ENCODE measurements around the gene TNRC18.

Gene TNRC18

DNA sequence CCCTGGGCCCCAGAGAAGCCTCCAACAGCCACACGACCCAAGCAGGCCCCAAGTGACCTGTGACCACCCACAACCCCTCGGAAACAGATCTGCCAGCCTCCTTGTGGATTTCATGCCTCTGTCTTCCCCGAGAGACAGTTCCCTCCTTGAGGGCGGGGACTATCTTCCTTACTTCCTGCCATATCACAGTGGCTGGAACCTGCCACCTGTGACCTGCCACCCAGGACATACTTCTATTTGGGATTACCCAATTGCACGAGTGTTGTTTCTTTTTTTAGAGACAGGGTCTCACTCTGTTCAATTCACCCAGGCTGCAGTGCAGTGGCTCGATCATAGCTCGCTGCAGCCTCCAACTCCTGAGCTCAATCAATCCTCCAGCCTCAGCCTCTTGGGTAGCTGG, 25.9 kb downstream of the TNRC18 start:
- no peak for TF ChIP-seq OSR1 (CRISPR knock-in tag; IDR thresholded peaks at IDR 0.05)
- no peak for TF ChIP-seq ZC3H10 (CRISPR knock-in tag; IDR thresholded peaks at IDR 0.05)
- no peak for TF ChIP-seq ZNF565 (CRISPR knock-in tag; conservative IDR thresholded peaks at IDR 0.05; ENCODE audit: low read depth)
- no peak for TF ChIP-seq SNAI2 (CRISPR knock-in tag; IDR thresholded peaks at IDR 0.05)
- TF ChIP-seq CSDC2 (CRISPR knock-in tag; IDR thresholded peaks at IDR 0.05): no peak
- no peak for TF ChIP-seq ARNTL (CRISPR knock-in tag; IDR thresholded peaks at IDR 0.05; ENCODE audit: borderline replicate concordance, low read depth)
- no peak for TF ChIP-seq ESRRG (CRISPR knock-in tag; IDR thresholded peaks at IDR 0.05)
- no peak for TF ChIP-seq PPARA (CRISPR knock-in tag; IDR thresholded peaks at IDR 0.05; ENCODE audit: borderline replicate concordance)
- TF ChIP-seq TSHZ2 (CRISPR knock-in tag; IDR thresholded peaks at IDR 0.05): no peak
- TF ChIP-seq BACH2 (CRISPR knock-in tag; IDR thresholded peaks at IDR 0.05; ENCODE audit: borderline replicate concordance): no peak
- no peak for TF ChIP-seq ZFP30 (CRISPR knock-in tag; IDR thresholded peaks at IDR 0.05)
- no peak for TF ChIP-seq ISL1 (CRISPR knock-in tag; IDR thresholded peaks at IDR 0.05)
- TF ChIP-seq PATZ1 (CRISPR knock-in tag; IDR thresholded peaks at IDR 0.05; ENCODE audit: borderline replicate concordance): no peak
- TF ChIP-seq GLIS3 (CRISPR knock-in tag; IDR thresholded peaks at IDR 0.05): no peak
- TF ChIP-seq RARB (CRISPR knock-in tag; IDR thresholded peaks at IDR 0.05): no peak
- TF ChIP-seq, protein P1, sequence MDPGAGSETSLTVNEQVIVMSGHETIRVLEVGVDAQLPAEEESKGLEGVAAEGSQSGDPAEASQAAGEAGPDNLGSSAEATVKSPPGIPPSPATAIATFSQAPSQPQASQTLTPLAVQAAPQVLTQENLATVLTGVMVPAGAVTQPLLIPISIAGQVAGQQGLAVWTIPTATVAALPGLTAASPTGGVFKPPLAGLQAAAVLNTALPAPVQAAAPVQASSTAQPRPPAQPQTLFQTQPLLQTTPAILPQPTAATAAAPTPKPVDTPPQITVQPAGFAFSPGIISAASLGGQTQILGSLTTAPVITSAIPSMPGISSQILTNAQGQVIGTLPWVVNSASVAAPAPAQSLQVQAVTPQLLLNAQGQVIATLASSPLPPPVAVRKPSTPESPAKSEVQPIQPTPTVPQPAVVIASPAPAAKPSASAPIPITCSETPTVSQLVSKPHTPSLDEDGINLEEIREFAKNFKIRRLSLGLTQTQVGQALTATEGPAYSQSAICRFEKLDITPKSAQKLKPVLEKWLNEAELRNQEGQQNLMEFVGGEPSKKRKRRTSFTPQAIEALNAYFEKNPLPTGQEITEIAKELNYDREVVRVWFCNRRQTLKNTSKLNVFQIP (CRISPR knock-in tag; IDR thresholded peaks at IDR 0.05; ENCODE audit: borderline replicate concordance, low read depth): no peak
- no peak for TF ChIP-seq ZNF70 (CRISPR knock-in tag; IDR thresholded peaks at IDR 0.05)
- TF ChIP-seq TOX (CRISPR knock-in tag; IDR thresholded peaks at IDR 0.05; ENCODE audit: borderline replicate concordance): no peak
- TF ChIP-seq, protein P2, sequence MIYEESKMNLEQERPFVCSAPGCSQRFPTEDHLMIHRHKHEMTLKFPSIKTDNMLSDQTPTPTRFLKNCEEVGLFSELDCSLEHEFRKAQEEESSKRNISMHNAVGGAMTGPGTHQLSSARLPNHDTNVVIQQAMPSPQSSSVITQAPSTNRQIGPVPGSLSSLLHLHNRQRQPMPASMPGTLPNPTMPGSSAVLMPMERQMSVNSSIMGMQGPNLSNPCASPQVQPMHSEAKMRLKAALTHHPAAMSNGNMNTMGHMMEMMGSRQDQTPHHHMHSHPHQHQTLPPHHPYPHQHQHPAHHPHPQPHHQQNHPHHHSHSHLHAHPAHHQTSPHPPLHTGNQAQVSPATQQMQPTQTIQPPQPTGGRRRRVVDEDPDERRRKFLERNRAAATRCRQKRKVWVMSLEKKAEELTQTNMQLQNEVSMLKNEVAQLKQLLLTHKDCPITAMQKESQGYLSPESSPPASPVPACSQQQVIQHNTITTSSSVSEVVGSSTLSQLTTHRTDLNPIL (CRISPR knock-in tag; IDR thresholded peaks at IDR 0.05; ENCODE audit: low read depth): no peak
- no peak for TF ChIP-seq TCF4 (CRISPR knock-in tag; IDR thresholded peaks at IDR 0.05; ENCODE audit: borderline replicate concordance)
- no peak for ATAC-seq

DNA sequence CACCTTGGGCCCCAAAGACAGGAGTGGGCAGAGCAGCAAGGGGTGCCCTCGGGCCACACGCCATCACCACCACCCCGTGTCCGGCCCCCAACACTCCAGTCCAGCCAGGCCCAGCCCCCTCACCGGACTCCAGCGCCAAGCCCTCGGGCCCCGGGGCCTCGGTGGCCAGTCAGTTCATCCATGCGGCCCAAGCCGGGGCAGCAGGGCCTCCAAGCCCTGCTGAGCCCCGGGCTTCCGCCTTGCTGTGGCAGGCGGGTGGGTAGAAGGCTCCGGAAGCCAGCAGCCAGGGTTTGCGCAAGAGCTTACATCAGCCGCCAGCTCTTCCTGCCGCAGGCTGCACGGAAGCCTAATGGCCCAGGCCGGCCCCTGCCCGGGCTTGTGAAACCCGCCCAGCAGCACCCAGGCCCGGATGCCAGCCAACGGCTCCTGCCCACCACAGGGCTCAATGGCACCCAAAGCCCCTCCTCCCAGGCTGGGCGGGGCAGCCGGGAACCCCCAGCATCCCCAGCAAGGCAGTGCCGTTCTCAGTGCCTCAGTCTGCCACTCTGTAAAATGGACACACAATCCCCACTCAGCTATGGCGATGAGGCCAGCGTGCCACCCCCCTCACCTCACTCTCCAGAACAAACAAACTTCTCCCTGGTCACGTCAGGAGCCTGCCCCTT, 26.5 kb downstream of the TNRC18 start:
- ATAC-seq: peak; percentile 9
- no peak for TF ChIP-seq ARNTL (CRISPR knock-in tag; IDR thresholded peaks at IDR 0.05; ENCODE audit: borderline replicate concordance, low read depth)
- TF ChIP-seq ZC3H10 (CRISPR knock-in tag; IDR thresholded peaks at IDR 0.05): no peak
- no peak for TF ChIP-seq PPARA (CRISPR knock-in tag; IDR thresholded peaks at IDR 0.05; ENCODE audit: borderline replicate concordance)
- TF ChIP-seq, protein P1 (CRISPR knock-in tag; IDR thresholded peaks at IDR 0.05; ENCODE audit: borderline replicate concordance, low read depth): no peak
- no peak for TF ChIP-seq OSR1 (CRISPR knock-in tag; IDR thresholded peaks at IDR 0.05)
- no peak for TF ChIP-seq ZFP30 (CRISPR knock-in tag; IDR thresholded peaks at IDR 0.05)
- TF ChIP-seq ZNF8 (CRISPR knock-in tag; IDR thresholded peaks at IDR 0.05): no peak
- no peak for TF ChIP-seq GLIS3 (CRISPR knock-in tag; IDR thresholded peaks at IDR 0.05)
- no peak for TF ChIP-seq ZNF565 (CRISPR knock-in tag; conservative IDR thresholded peaks at IDR 0.05; ENCODE audit: low read depth)
- no peak for TF ChIP-seq ESRRG (CRISPR knock-in tag; IDR thresholded peaks at IDR 0.05)
- no peak for TF ChIP-seq ZFP3 (CRISPR knock-in tag; IDR thresholded peaks at IDR 0.05)
- TF ChIP-seq ISL1 (CRISPR knock-in tag; IDR thresholded peaks at IDR 0.05): no peak
- TF ChIP-seq BACH2 (CRISPR knock-in tag; IDR thresholded peaks at IDR 0.05; ENCODE audit: borderline replicate concordance): no peak
- no peak for TF ChIP-seq ZNF70 (CRISPR knock-in tag; IDR thresholded peaks at IDR 0.05)
- no peak for TF ChIP-seq PATZ1 (CRISPR knock-in tag; IDR thresholded peaks at IDR 0.05; ENCODE audit: borderline replicate concordance)
- TF ChIP-seq SNAI2 (CRISPR knock-in tag; IDR thresholded peaks at IDR 0.05): no peak
- no peak for TF ChIP-seq TCF4 (CRISPR knock-in tag; IDR thresholded peaks at IDR 0.05; ENCODE audit: borderline replicate concordance)
- no peak for TF ChIP-seq CSRNP3 (CRISPR knock-in tag; IDR thresholded peaks at IDR 0.05)
